ENCODE measurements around the gene SLC9A9. TPM values are rescaled to one million over a fixed set of nuclear protein-coding genes. Genes with fewer than 3 reads are reported as not detected.

The SLC9A9 gene
- total RNA-seq, 4 donors from 2014 or later: 12.8 to 63.8 (median 33.3) TPM

- no peak overlapping the region for H3K27ac ChIP-seq
- H3K4me1 ChIP-seq: no peaks in the 10 kb centered on the region
- no peak for DNase-seq
- intact Hi-C loops (cut with DNase I; ENCODE audit: low total_unique reads): no loop called here
- no peaks in the 10 kb centered on the region for H3K27me3 ChIP-seq
- TF ChIP-seq, protein P1, sequence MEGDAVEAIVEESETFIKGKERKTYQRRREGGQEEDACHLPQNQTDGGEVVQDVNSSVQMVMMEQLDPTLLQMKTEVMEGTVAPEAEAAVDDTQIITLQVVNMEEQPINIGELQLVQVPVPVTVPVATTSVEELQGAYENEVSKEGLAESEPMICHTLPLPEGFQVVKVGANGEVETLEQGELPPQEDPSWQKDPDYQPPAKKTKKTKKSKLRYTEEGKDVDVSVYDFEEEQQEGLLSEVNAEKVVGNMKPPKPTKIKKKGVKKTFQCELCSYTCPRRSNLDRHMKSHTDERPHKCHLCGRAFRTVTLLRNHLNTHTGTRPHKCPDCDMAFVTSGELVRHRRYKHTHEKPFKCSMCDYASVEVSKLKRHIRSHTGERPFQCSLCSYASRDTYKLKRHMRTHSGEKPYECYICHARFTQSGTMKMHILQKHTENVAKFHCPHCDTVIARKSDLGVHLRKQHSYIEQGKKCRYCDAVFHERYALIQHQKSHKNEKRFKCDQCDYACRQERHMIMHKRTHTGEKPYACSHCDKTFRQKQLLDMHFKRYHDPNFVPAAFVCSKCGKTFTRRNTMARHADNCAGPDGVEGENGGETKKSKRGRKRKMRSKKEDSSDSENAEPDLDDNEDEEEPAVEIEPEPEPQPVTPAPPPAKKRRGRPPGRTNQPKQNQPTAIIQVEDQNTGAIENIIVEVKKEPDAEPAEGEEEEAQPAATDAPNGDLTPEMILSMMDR (IDR thresholded peaks at IDR 0.05): no peak
- no peak for TF ChIP-seq POLR2A (IDR thresholded peaks at IDR 0.05)
- no peak overlapping the region for H3K4me3 ChIP-seq
- no peaks in the 10 kb centered on the region for H3K9me3 ChIP-seq
- no peaks in the 10 kb centered on the region for H3K36me3 ChIP-seq
Observed at GRCh38 chr3:143712522-143712921, 135.7 kb downstream of the SLC9A9 start.

DNA sequence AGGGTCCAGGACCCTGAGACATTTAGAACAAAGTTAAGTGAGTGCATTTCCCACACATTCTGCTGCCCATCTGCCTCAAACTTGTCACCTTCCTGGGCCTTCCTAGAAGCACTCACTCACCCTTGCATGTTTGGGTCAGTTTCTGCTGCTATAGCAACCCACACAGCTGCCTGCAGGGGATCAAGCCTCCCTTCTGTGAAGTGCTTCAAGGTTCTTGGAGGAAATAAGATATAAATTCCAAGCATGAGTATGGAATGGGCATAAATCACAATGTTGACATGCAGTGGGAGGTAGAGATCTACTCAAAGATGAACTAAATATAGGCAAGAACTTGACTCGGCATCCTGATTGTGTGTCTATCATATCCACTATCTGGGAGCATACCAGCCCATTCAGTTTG is 140.4 kb downstream of the SLC9A9 start:
- intact Hi-C loops (cut with DNase I; ENCODE audit: low total_unique reads): no loop called here
- Histone ChIP-seq H3K27ac (no peak overlapping the region), H3K9me3 (no peaks in the 10 kb centered on the region), H3K27me3 (no peaks in the 10 kb centered on the region), H3K4me1 (no peaks in the 10 kb centered on the region), H3K36me3 (no peaks in the 10 kb centered on the region), H3K4me3 (no peak overlapping the region)
- DNase-seq: no peak
- no peak for TF ChIP-seq POLR2A (IDR thresholded peaks at IDR 0.05)
- TF ChIP-seq, protein P1 (IDR thresholded peaks at IDR 0.05): no peak

GRCh38 chr3:143700431-143700975 is 147.8 kb downstream of the SLC9A9 start:
- intact Hi-C loops (cut with DNase I; ENCODE audit: low total_unique reads): no loop called here
- no peaks in the 10 kb centered on the region for H3K36me3 ChIP-seq
- H3K4me3 ChIP-seq: no peak overlapping the region

DNA sequence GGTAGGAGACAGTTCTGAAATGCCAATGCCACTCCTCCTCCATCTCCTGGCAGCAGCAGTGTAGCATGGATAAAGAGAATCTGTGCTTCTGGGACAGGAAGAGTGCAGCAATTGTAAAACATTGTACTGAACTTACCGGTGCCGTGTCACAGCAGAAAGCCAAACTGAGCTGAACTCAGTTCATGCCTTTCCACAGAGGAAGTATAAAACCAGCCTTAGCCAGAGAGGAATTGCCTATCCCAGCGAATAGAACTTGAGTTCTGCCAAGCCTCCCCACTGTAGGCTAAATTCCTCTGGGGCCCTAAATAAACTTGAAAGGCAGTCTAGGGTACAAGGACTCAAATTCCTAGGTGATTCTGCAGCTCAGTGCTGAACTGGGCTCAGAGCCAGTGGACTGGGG is 148.8 kb downstream of the SLC9A9 start:
- no peak for TF ChIP-seq POLR2A (IDR thresholded peaks at IDR 0.05)
- TF ChIP-seq, protein P1 (IDR thresholded peaks at IDR 0.05): no peak
- no peaks in the 10 kb centered on the region for H3K4me1 ChIP-seq
- DNase-seq: no peak
- no peaks in the 10 kb centered on the region for H3K27me3 ChIP-seq
- no peaks in the 10 kb centered on the region for H3K36me3 ChIP-seq
- no peak overlapping the region for H3K4me3 ChIP-seq
- intact Hi-C loops (cut with DNase I; ENCODE audit: low total_unique reads): no loop called here
- H3K9me3 ChIP-seq: no peaks in the 10 kb centered on the region
- H3K27ac ChIP-seq: no peak overlapping the region

More at GRCh38 chr3:143700431-143700975, 147.8 kb downstream of the SLC9A9 start:
- Histone ChIP-seq H3K9me3 (no peaks in the 10 kb centered on the region), H3K27me3 (no peaks in the 10 kb centered on the region), H3K4me1 (no peaks in the 10 kb centered on the region), H3K27ac (no peak overlapping the region)
- DNase-seq: no peak
- TF ChIP-seq, protein P1 (IDR thresholded peaks at IDR 0.05): no peak
- no peak for TF ChIP-seq POLR2A (IDR thresholded peaks at IDR 0.05)

GRCh38 chr3:143698682-143699303 is 149.5 kb downstream of the SLC9A9 start:
- no peak overlapping the region for H3K4me3 ChIP-seq
- no peak for TF ChIP-seq POLR2A (IDR thresholded peaks at IDR 0.05)
- TF ChIP-seq, protein P1 (IDR thresholded peaks at IDR 0.05): no peak
- intact Hi-C loops (cut with DNase I; ENCODE audit: low total_unique reads): no loop called here
- H3K4me1 ChIP-seq: no peaks in the 10 kb centered on the region
- H3K9me3 ChIP-seq: no peaks in the 10 kb centered on the region
- H3K27ac ChIP-seq: no peak overlapping the region
- no peaks in the 10 kb centered on the region for H3K27me3 ChIP-seq
- no peak for DNase-seq
- H3K36me3 ChIP-seq: no peaks in the 10 kb centered on the region

Data from uterus (tissue), 4 donors.